Activated T-helper 2 cell treated with anti-CD3 and anti-CD28 coated beads, Interferon-gamma antibody, Interleukin-2, Interleukin-4, amounts not matched to agents 10 μg/mL and 5 μg/mL and 100 μg/mL, durations not matched to agents 14 hours and 24 hours and 36 hours (primary cell): ENCODE data around the gene GNG2. TPM values are rescaled to one million over a fixed set of nuclear protein-coding genes. Genes with fewer than 3 reads are reported as not detected.

Source experiments
- DNase-seq: peaks from one replicate; pipeline ENCODE4 v3.0.0; 2021; ENCODE audit warnings: low spot score
- H3K27ac Mint-ChIP-seq: one replicate; pipeline ENCODE4 v1.8.0; 2021; ENCODE audit warnings: mixed read lengths
- H3K27me3 Mint-ChIP-seq: one replicate; pipeline ENCODE4 v1.8.0; 2021; ENCODE audit warnings: low read depth, mixed read lengths
- H3K36me3 Mint-ChIP-seq: one replicate; pipeline ENCODE4 v1.8.0; 2021; ENCODE audit warnings: low read depth, mixed read lengths
- H3K4me1 Mint-ChIP-seq: one replicate; pipeline ENCODE4 v1.8.0; 2021; ENCODE audit warnings: low read depth, mixed read lengths
- H3K4me3 Mint-ChIP-seq: one replicate; pipeline ENCODE4 v1.8.0; 2021; ENCODE audit warnings: low read depth, mild to moderate bottlenecking, moderate library complexity, mixed read lengths
- H3K9me3 Mint-ChIP-seq: one replicate; pipeline ENCODE4 v1.8.0; 2021; ENCODE audit warnings: mixed read lengths
- intact Hi-C: fragments of 100-400 bp; cut with micrococcal nuclease; formaldehyde crosslinking; loops from one replicate; pipeline ENCODE4 v1.15.1; 2023
- total RNA-seq: library from RNA; stranded (reverse); gene quantifications from 2 replicates; pipeline ENCODE4 v1.2.3, GENCODE V29; 2022

The GNG2 gene
- total RNA-seq, 1 donor from 2014 or later: 120 TPM

- intact Hi-C loops: loop anchor here (5.0 to 10.0 kb wide), 2 partner anchors 274 to 416 kb away; no protein-coding TSS in a partner anchor
- Mint-ChIP-seq H3K27ac (no peak overlapping the region), H3K4me3 (no peak overlapping the region), H3K9me3 (no peaks in the 10 kb centered on the region), H3K36me3 (peaks cover 73% of the 10 kb centered on the region), H3K4me1 (peaks cover 21% of the 10 kb centered on the region), H3K27me3 (no peaks in the 10 kb centered on the region)
- DNase-seq: no peak
Measured at GRCh38 chr14:51998348-51998747, 137.9 kb downstream of the GNG2 start.

- no peak for DNase-seq
- Mint-ChIP-seq H3K36me3 (peaks cover 68% of the 10 kb centered on the region), H3K27ac (no peak overlapping the region), H3K9me3 (no peaks in the 10 kb centered on the region), H3K4me3 (no peak overlapping the region), H3K4me1 (peaks cover 17% of the 10 kb centered on the region), H3K27me3 (no peaks in the 10 kb centered on the region)
- intact Hi-C loops: loop anchor here (5.0 to 10.0 kb wide), 2 partner anchors 273 to 416 kb away; no protein-coding TSS in a partner anchor
Measured at GRCh38 chr14:51999084-51999483, 138.7 kb downstream of the GNG2 start.

GRCh38 chr14:52000019-52000582 lies 139.7 kb downstream of the GNG2 start:
- intact Hi-C loops: no loop called here
- H3K9me3 Mint-ChIP-seq: no peaks in the 10 kb centered on the region
- peaks cover 12% of the 10 kb centered on the region for H3K4me1 Mint-ChIP-seq
- H3K27me3 Mint-ChIP-seq: no peaks in the 10 kb centered on the region
- DNase-seq: no peak
- H3K4me3 Mint-ChIP-seq: no peak overlapping the region
- peaks cover 68% of the 10 kb centered on the region for H3K36me3 Mint-ChIP-seq
- H3K27ac Mint-ChIP-seq: no peak overlapping the region

- no peak overlapping the region for H3K27ac Mint-ChIP-seq
- H3K27me3 Mint-ChIP-seq: no peaks in the 10 kb centered on the region
- peaks cover 10% of the 10 kb centered on the region for H3K4me1 Mint-ChIP-seq
- H3K4me3 Mint-ChIP-seq: no peak overlapping the region
- no peaks in the 10 kb centered on the region for H3K9me3 Mint-ChIP-seq
- peaks cover 69% of the 10 kb centered on the region for H3K36me3 Mint-ChIP-seq
- intact Hi-C loops: no loop called here
- DNase-seq: no peak
Measured at GRCh38 chr14:52000696-52001095, 140.3 kb downstream of the GNG2 start.

- intact Hi-C loops: no loop called here
- no peak for DNase-seq
- H3K36me3 Mint-ChIP-seq: peaks cover 66% of the 10 kb centered on the region
- H3K27me3 Mint-ChIP-seq: no peaks in the 10 kb centered on the region
- no peak overlapping the region for H3K4me3 Mint-ChIP-seq
- peaks cover 2% of the 10 kb centered on the region for H3K4me1 Mint-ChIP-seq
- H3K9me3 Mint-ChIP-seq: no peaks in the 10 kb centered on the region
- no peak overlapping the region for H3K27ac Mint-ChIP-seq
Measured at GRCh38 chr14:52002542-52002941, 142.1 kb downstream of the GNG2 start.

GRCh38 chr14:52003324-52003723 lies 142.9 kb downstream of the GNG2 start:
- no peaks in the 10 kb centered on the region for H3K27me3 Mint-ChIP-seq
- intact Hi-C loops: no loop called here
- no peak for DNase-seq
- H3K4me1 Mint-ChIP-seq: peaks cover 2% of the 10 kb centered on the region
- no peak overlapping the region for H3K4me3 Mint-ChIP-seq
- no peak overlapping the region for H3K27ac Mint-ChIP-seq
- no peaks in the 10 kb centered on the region for H3K9me3 Mint-ChIP-seq
- peaks cover 71% of the 10 kb centered on the region for H3K36me3 Mint-ChIP-seq

GRCh38 chr14:52005625-52006024 lies 145.2 kb downstream of the GNG2 start:
- no peak for DNase-seq
- no peak overlapping the region for H3K4me3 Mint-ChIP-seq
- intact Hi-C loops: no loop called here
- H3K27ac Mint-ChIP-seq: no peak overlapping the region
- H3K4me1 Mint-ChIP-seq: no peaks in the 10 kb centered on the region
- H3K27me3 Mint-ChIP-seq: no peaks in the 10 kb centered on the region
- peaks cover 72% of the 10 kb centered on the region for H3K36me3 Mint-ChIP-seq
- no peaks in the 10 kb centered on the region for H3K9me3 Mint-ChIP-seq

- no peaks in the 10 kb centered on the region for H3K9me3 Mint-ChIP-seq
Measured at GRCh38 chr14:52006361-52006760, 145.9 kb downstream of the GNG2 start.

GRCh38 chr14:52007211-52007610 lies 146.8 kb downstream of the GNG2 start:
- H3K9me3 Mint-ChIP-seq: no peaks in the 10 kb centered on the region
- intact Hi-C loops: no loop called here
- no peaks in the 10 kb centered on the region for H3K4me1 Mint-ChIP-seq
- no peaks in the 10 kb centered on the region for H3K27me3 Mint-ChIP-seq
- H3K4me3 Mint-ChIP-seq: no peak overlapping the region
- peaks cover 72% of the 10 kb centered on the region for H3K36me3 Mint-ChIP-seq
- H3K27ac Mint-ChIP-seq: no peak overlapping the region
- no peak for DNase-seq

More at GRCh38 chr14:52006361-52006760, 145.9 kb downstream of the GNG2 start:
- DNase-seq: no peak
- intact Hi-C loops: no loop called here
- Mint-ChIP-seq H3K4me3 (no peak overlapping the region), H3K4me1 (no peaks in the 10 kb centered on the region), H3K36me3 (peaks cover 74% of the 10 kb centered on the region), H3K27me3 (no peaks in the 10 kb centered on the region), H3K27ac (no peak overlapping the region)

- no peak overlapping the region for H3K4me3 Mint-ChIP-seq
Measured at GRCh38 chr14:52007637-52008036, 147.2 kb downstream of the GNG2 start.

GRCh38 chr14:52008136-52008535 lies 147.7 kb downstream of the GNG2 start:
- Mint-ChIP-seq H3K4me3 (no peak overlapping the region), H3K27me3 (no peaks in the 10 kb centered on the region), H3K4me1 (no peaks in the 10 kb centered on the region), H3K36me3 (peaks cover 66% of the 10 kb centered on the region), H3K9me3 (no peaks in the 10 kb centered on the region), H3K27ac (no peak overlapping the region)
- intact Hi-C loops: no loop called here
- no peak for DNase-seq

More at GRCh38 chr14:52007637-52008036, 147.2 kb downstream of the GNG2 start:
- Mint-ChIP-seq H3K27ac (no peak overlapping the region), H3K9me3 (no peaks in the 10 kb centered on the region), H3K36me3 (peaks cover 67% of the 10 kb centered on the region), H3K27me3 (no peaks in the 10 kb centered on the region), H3K4me1 (no peaks in the 10 kb centered on the region)
- intact Hi-C loops: no loop called here
- no peak for DNase-seq

- Mint-ChIP-seq H3K4me3 (no peak overlapping the region), H3K27me3 (no peaks in the 10 kb centered on the region), H3K4me1 (no peaks in the 10 kb centered on the region), H3K9me3 (no peaks in the 10 kb centered on the region), H3K36me3 (peaks cover 54% of the 10 kb centered on the region), H3K27ac (no peak overlapping the region)
- DNase-seq: no peak
- intact Hi-C loops: no loop called here
Measured at GRCh38 chr14:52010173-52010693, 149.8 kb downstream of the GNG2 start.

GRCh38 chr14:52011523-52011922 lies 151.1 kb downstream of the GNG2 start:
- intact Hi-C loops: no loop called here
- no peaks in the 10 kb centered on the region for H3K9me3 Mint-ChIP-seq
- H3K4me1 Mint-ChIP-seq: no peaks in the 10 kb centered on the region
- H3K36me3 Mint-ChIP-seq: peaks cover 43% of the 10 kb centered on the region
- no peak overlapping the region for H3K27ac Mint-ChIP-seq
- H3K4me3 Mint-ChIP-seq: no peak overlapping the region
- DNase-seq: no peak
- H3K27me3 Mint-ChIP-seq: peaks cover 2% of the 10 kb centered on the region
